Neural cell (in vitro differentiated cells): ENCODE data around the gene KAT2A. TPM values are rescaled to one million over a fixed set of nuclear protein-coding genes. Genes with fewer than 3 reads are reported as not detected.

ENCODE experiments used
- H2AFZ ChIP-seq: fragments of 200-600, 300-800 bp; sonication (generic), shearing (Covaris generic); 2 replicates; pipeline ENCODE4 v1.6.0; 2014; ENCODE audit warnings: low read depth, mild to moderate bottlenecking, antibody characterized with exemption, low read length, moderate library complexity
- H3F3A ChIP-seq: fragments of 200-600 bp; shearing (Covaris generic); 2 replicates; pipeline ENCODE4 v1.6.1; 2016; ENCODE audit warnings: mild to moderate bottlenecking, moderate library complexity, mixed read lengths, antibody characterized with exemption, low read length; ENCODE audit not compliant: insufficient read depth, poor library complexity, severe bottlenecking
- H3K27ac ChIP-seq: fragments of 200-600, 300-800 bp; sonication (generic), shearing (Covaris generic); 2 replicates; pipeline ENCODE4 v1.5.1; 2014; ENCODE audit warnings: mild to moderate bottlenecking, low read length, moderate library complexity
- H3K27me3 ChIP-seq: fragments of 300-800, 200-600 bp; sonication (generic), shearing (Covaris generic); 2 replicates; pipeline ENCODE4 v1.6.0; 2014; ENCODE audit warnings: mild to moderate bottlenecking, low read depth, low read length, moderate library complexity; ENCODE audit not compliant: insufficient read depth
- H3K36me3 ChIP-seq: fragments of 300-800, 200-600 bp; sonication (generic), shearing (Covaris generic); 2 replicates; pipeline ENCODE4 v1.5.1; 2014; ENCODE audit warnings: mild to moderate bottlenecking, antibody characterized with exemption, low read length, moderate library complexity; ENCODE audit not compliant: insufficient read depth
- H3K4me2 ChIP-seq: fragments of 300-800, 200-600 bp; sonication (generic), shearing (Covaris generic); 2 replicates; pipeline ENCODE4 v1.6.0; 2014; ENCODE audit warnings: mild to moderate bottlenecking, low read length
- H3K4me3 ChIP-seq: fragments of 300-800, 200-600 bp; sonication (generic), shearing (Covaris generic); 2 replicates; pipeline ENCODE4 v1.5.1; 2014; ENCODE audit warnings: mild to moderate bottlenecking, low read length, moderate library complexity
- H3K79me2 ChIP-seq: fragments of 200-600 bp; shearing (Covaris generic); replicated peaks from 2 replicates; pipeline ENCODE4 v1.6.0; 2014; ENCODE audit warnings: mild to moderate bottlenecking, low read length, moderate library complexity; ENCODE audit not compliant: insufficient read depth
- H3K9ac ChIP-seq: fragments of 300-800, 200-600 bp; sonication (generic), shearing (Covaris generic); 2 replicates; pipeline ENCODE4 v1.6.1; 2016; ENCODE audit warnings: mild to moderate bottlenecking, low read length, mixed read lengths
- H3K9me2 ChIP-seq: fragments of 200-600 bp; shearing (Covaris generic); 2 replicates; pipeline ENCODE4 v1.6.1; 2016; ENCODE audit warnings: mild to moderate bottlenecking, low read length, mixed read lengths; ENCODE audit not compliant: insufficient read depth
- H3K9me3 ChIP-seq: fragments of 200-600, 300-800 bp; sonication (generic), shearing (Covaris generic); 2 replicates; pipeline ENCODE4 v1.6.1; 2016; ENCODE audit warnings: mild to moderate bottlenecking, mixed run types, low read length, moderate library complexity, mixed read lengths
- H4K20me1 ChIP-seq: fragments of 200-600 bp; shearing (Covaris generic); 2 replicates; pipeline ENCODE4 v1.6.1; 2016; ENCODE audit warnings: mild to moderate bottlenecking, mixed run types; ENCODE audit not compliant: insufficient read depth
- EZH2 ChIP-seq: fragments of 200-600, 300-800 bp; shearing (Covaris generic), sonication (generic); IDR thresholded peaks from 2 replicates; pipeline ENCODE4 v1.6.1; 2014; ENCODE audit warnings: antibody characterized with exemption, low read length, borderline replicate concordance, mild to moderate bottlenecking; ENCODE audit not compliant: insufficient read depth, poor library complexity, severe bottlenecking
- MXI1 ChIP-seq: fragments of 450-650 bp; conservative IDR thresholded peaks from 2 replicates; pipeline ENCODE4 v1.6.1; 2014; ENCODE audit warnings: antibody characterized with exemption, mild to moderate bottlenecking; ENCODE audit not compliant: poor library complexity, severe bottlenecking
- POLR2AphosphoS5 ChIP-seq: IDR thresholded peaks from 2 replicates; pipeline ENCODE4 v1.6.1; 2012
- TAF1 ChIP-seq: IDR thresholded peaks from 2 replicates; pipeline ENCODE4 v1.6.1; 2012; ENCODE audit warnings: low read depth
- polyA plus RNA-seq: library from polyadenylated mRNA; depleted of rRNA; stranded (reverse); fragments of >200 nt; gene quantifications from 2 replicates; pipeline ENCODE4 v1.2.3, GENCODE V29; 2014
- TF ChIP-seq, protein P1 (sequence below): IDR thresholded peaks from 2 replicates; pipeline ENCODE4 v1.6.1; 2012; ENCODE audit warnings: borderline replicate concordance
- TF ChIP-seq, protein P2 (sequence below): fragments of 450-650 bp; IDR thresholded peaks from 2 replicates; pipeline ENCODE4 v1.5.1; 2014; ENCODE audit warnings: antibody characterized with exemption, mild to moderate bottlenecking, moderate library complexity; ENCODE audit not compliant: poor library complexity, severe bottlenecking

The KAT2A gene
- polyA plus RNA-seq, 1 donor from 2014 or later = 39.9 TPM

DNA sequence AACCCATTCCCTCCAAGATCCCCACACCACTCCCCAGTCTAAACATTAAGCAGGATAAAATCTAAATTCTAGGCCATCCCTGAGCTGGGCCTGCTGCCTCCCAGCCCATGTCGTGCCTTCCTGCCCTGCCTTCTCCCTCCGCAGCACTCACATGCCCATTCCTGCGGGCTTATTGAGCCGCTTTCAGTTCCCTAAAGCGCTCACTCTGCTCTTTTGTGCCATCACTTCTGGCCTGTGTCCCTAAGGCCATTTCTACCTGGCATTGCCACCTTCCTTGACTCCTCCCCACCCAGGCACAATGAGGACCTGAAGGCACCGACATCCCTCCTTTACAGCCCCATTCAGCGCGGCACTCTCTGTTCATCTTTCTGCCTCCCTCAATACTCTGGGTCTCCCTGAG is 46.6 kb upstream of the KAT2A start:
- Histone ChIP-seq H3K79me2 (no peaks in the 10 kb centered on the region), H2AFZ (no peak overlapping the region), H3K9ac (no peak overlapping the region), H3K4me2 (no peak overlapping the region), H3K4me3 (no peak overlapping the region), H3F3A (no peaks in the 10 kb centered on the region), H3K36me3 (no peaks in the 10 kb centered on the region), H3K27me3 (no peaks in the 10 kb centered on the region), H3K9me2 (no peaks in the 10 kb centered on the region), H3K9me3 (no peaks in the 10 kb centered on the region), H3K27ac (no peak overlapping the region), H4K20me1 (no peaks in the 10 kb centered on the region)
- TF ChIP-seq, protein P1, sequence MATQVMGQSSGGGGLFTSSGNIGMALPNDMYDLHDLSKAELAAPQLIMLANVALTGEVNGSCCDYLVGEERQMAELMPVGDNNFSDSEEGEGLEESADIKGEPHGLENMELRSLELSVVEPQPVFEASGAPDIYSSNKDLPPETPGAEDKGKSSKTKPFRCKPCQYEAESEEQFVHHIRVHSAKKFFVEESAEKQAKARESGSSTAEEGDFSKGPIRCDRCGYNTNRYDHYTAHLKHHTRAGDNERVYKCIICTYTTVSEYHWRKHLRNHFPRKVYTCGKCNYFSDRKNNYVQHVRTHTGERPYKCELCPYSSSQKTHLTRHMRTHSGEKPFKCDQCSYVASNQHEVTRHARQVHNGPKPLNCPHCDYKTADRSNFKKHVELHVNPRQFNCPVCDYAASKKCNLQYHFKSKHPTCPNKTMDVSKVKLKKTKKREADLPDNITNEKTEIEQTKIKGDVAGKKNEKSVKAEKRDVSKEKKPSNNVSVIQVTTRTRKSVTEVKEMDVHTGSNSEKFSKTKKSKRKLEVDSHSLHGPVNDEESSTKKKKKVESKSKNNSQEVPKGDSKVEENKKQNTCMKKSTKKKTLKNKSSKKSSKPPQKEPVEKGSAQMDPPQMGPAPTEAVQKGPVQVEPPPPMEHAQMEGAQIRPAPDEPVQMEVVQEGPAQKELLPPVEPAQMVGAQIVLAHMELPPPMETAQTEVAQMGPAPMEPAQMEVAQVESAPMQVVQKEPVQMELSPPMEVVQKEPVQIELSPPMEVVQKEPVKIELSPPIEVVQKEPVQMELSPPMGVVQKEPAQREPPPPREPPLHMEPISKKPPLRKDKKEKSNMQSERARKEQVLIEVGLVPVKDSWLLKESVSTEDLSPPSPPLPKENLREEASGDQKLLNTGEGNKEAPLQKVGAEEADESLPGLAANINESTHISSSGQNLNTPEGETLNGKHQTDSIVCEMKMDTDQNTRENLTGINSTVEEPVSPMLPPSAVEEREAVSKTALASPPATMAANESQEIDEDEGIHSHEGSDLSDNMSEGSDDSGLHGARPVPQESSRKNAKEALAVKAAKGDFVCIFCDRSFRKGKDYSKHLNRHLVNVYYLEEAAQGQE = no peak
- TF ChIP-seq, protein P2, sequence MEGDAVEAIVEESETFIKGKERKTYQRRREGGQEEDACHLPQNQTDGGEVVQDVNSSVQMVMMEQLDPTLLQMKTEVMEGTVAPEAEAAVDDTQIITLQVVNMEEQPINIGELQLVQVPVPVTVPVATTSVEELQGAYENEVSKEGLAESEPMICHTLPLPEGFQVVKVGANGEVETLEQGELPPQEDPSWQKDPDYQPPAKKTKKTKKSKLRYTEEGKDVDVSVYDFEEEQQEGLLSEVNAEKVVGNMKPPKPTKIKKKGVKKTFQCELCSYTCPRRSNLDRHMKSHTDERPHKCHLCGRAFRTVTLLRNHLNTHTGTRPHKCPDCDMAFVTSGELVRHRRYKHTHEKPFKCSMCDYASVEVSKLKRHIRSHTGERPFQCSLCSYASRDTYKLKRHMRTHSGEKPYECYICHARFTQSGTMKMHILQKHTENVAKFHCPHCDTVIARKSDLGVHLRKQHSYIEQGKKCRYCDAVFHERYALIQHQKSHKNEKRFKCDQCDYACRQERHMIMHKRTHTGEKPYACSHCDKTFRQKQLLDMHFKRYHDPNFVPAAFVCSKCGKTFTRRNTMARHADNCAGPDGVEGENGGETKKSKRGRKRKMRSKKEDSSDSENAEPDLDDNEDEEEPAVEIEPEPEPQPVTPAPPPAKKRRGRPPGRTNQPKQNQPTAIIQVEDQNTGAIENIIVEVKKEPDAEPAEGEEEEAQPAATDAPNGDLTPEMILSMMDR = no peak
- TF ChIP-seq MXI1 (no peak), POLR2AphosphoS5 (no peak), EZH2 (no peak), TAF1 (no peak)

DNA sequence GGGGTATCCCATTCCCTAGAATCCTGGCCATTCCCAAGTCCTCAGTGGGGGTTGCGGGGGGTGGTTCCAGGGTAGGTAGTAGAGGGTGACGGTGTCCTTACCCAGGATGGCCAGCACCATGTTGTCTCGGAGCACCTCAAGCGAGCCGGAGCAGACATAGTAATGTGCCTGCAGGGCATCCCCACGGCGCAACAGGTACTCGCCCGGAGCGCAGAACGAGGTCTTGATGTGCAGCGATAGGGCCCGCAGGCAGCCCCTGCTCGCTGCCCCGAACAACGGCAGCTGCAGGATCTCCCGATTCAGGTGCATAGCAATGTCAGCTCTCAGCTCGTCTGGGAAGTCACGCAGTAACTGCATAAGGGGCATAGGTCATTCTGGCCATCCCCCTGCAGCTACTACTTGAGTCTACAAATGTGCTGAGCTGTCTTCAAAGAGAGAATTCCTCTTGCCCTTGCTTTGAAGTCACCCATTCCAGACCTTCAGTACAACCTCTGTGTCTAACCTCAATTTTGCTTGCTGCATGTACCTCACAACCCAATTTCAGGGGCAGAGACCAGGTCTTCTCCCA is 45.1 kb upstream of the KAT2A start:
- Histone ChIP-seq H3K9ac (no peak overlapping the region), H3K9me3 (no peaks in the 10 kb centered on the region), H3K36me3 (no peaks in the 10 kb centered on the region), H4K20me1 (no peaks in the 10 kb centered on the region), H2AFZ (no peak overlapping the region), H3F3A (no peaks in the 10 kb centered on the region), H3K79me2 (no peaks in the 10 kb centered on the region), H3K27me3 (no peaks in the 10 kb centered on the region), H3K4me3 (no peak overlapping the region), H3K27ac (no peak overlapping the region), H3K4me2 (no peak overlapping the region), H3K9me2 (no peaks in the 10 kb centered on the region)
- TF ChIP-seq, protein P2 = no peak
- TF ChIP-seq TAF1 (no peak), POLR2AphosphoS5 (no peak)
